MM.1S (cell line): Measurements from ENCODE around the gene ZNF25.

Experiments
- DNase-seq: peaks from one replicate; pipeline ENCODE4 v3.0.0-alpha.2; 2015
- H2AFZ ChIP-seq: fragments of 300-600 bp; sonication (generic); 2 replicates; pipeline ENCODE4 v1.6.0; 2016; ENCODE audit warnings: antibody characterized with exemption, low read length
- H3F3A ChIP-seq: fragments of 300-600 bp; sonication (generic); 2 replicates; pipeline ENCODE4 v1.6.1; 2016; ENCODE audit warnings: mild to moderate bottlenecking, antibody characterized with exemption, low read length, moderate library complexity, mixed read lengths; ENCODE audit not compliant: insufficient read depth
- H3K27ac ChIP-seq: fragments of 300-600 bp; sonication (generic); 2 replicates; pipeline ENCODE4 v1.5.1; 2016; ENCODE audit warnings: mild to moderate bottlenecking, low read length
- H3K27me3 ChIP-seq: fragments of 300-600 bp; sonication (generic); replicated peaks from 2 replicates; pipeline ENCODE4 v1.6.0; 2016; ENCODE audit warnings: low read length; ENCODE audit not compliant: insufficient read depth
- H3K36me3 ChIP-seq: fragments of 300-600 bp; sonication (generic); replicated peaks from 2 replicates; pipeline ENCODE4 v1.6.1; 2016; ENCODE audit warnings: mild to moderate bottlenecking, low read length, mixed read lengths; ENCODE audit not compliant: insufficient read depth
- H3K4me1 ChIP-seq: fragments of 300-600 bp; sonication (generic); 2 replicates; pipeline ENCODE4 v1.6.1; 2016; ENCODE audit warnings: low read length, mixed read lengths
- H3K4me2 ChIP-seq: fragments of 300-600 bp; sonication (generic); 2 replicates; pipeline ENCODE4 v1.6.0; 2016; ENCODE audit warnings: low read depth, low read length
- H3K4me3 ChIP-seq: fragments of 300-600 bp; sonication (generic); 2 replicates; pipeline ENCODE4 v1.5.1; 2016; ENCODE audit warnings: low read length, mixed read lengths
- H3K79me2 ChIP-seq: fragments of 300-600 bp; sonication (generic); 2 replicates; pipeline ENCODE4 v1.6.1; 2016; ENCODE audit warnings: mixed run types, low read length, mixed read lengths
- H3K9ac ChIP-seq: fragments of 300-600 bp; sonication (generic); 2 replicates; pipeline ENCODE4 v1.6.1; 2016; ENCODE audit warnings: low read length, mixed read lengths
- H3K9me2 ChIP-seq: fragments of 300-600 bp; sonication (generic); replicated peaks from 2 replicates; pipeline ENCODE4 v1.6.1; 2016; ENCODE audit warnings: mild to moderate bottlenecking, low read length, mixed read lengths; ENCODE audit not compliant: insufficient read depth
- H3K9me3 ChIP-seq: fragments of 300-600 bp; sonication (generic); replicated peaks from 2 replicates; pipeline ENCODE4 v1.6.1; 2016; ENCODE audit warnings: mild to moderate bottlenecking, low read length, mixed read lengths; ENCODE audit not compliant: insufficient read depth
- H4K20me1 ChIP-seq: fragments of 300-600 bp; sonication (generic); 2 replicates; pipeline ENCODE4 v1.6.1; 2016; ENCODE audit warnings: mild to moderate bottlenecking, low read length, moderate library complexity, mixed read lengths; ENCODE audit not compliant: insufficient read depth
- CTCF ChIP-seq: fragments of 300-600 bp; sonication (generic); IDR thresholded peaks from 2 replicates; pipeline ENCODE4 v1.5.1; 2016; ENCODE audit warnings: antibody characterized with exemption, low read length, mixed read lengths
- EZH2 ChIP-seq: fragments of 300-600 bp; sonication (generic); optimal IDR thresholded peaks from 2 replicates; pipeline ENCODE3; 2017; ENCODE audit warnings: low read depth, mild to moderate bottlenecking, antibody characterized with exemption, low read length, mixed read lengths
- EZH2phosphoT487 ChIP-seq: fragments of 300-600 bp; sonication (generic); IDR thresholded peaks from 2 replicates; pipeline ENCODE4 v1.6.1; 2018; ENCODE audit warnings: antibody characterized with exemption, low read length

Gene ZNF25

GRCh38 chr10:37906382-37906781, 70.1 kb downstream of the ZNF25 start:
- Histone ChIP-seq H3K27ac (no peak overlapping the region), H3K4me3 (no peak overlapping the region), H3K9ac (no peak overlapping the region), H3K9me3 (no peaks in the 10 kb centered on the region), H2AFZ (no peak overlapping the region), H4K20me1 (no peaks in the 10 kb centered on the region), H3K27me3 (no peaks in the 10 kb centered on the region), H3F3A (no peaks in the 10 kb centered on the region), H3K4me2 (no peak overlapping the region), H3K4me1 (no peaks in the 10 kb centered on the region), H3K9me2 (no peaks in the 10 kb centered on the region), H3K36me3 (no peaks in the 10 kb centered on the region), H3K79me2 (no peaks in the 10 kb centered on the region)
- no peak for TF ChIP-seq CTCF
- TF ChIP-seq EZH2phosphoT487 = no peak
- TF ChIP-seq EZH2 = no peak
- no peak for DNase-seq
